HEK293 (cell line): ENCODE data around the gene FASTKD3.
A peak's percentile ranks its signal among the peaks of the same experiment; 100 is the strongest.
"Not testable (repeated sequence)": the region's sequence is repeated elsewhere in the genome, so short reads cannot be mapped to it uniquely, and the experiment has no call there.

Source experiments
- CTCF ChIA-PET: fragments of 350-600 bp; formaldehyde crosslinking; extraction: SDS; loops from one replicate; lab custom pipeline; 2021; ENCODE audit warnings: antibody characterized with exemption; lab: Yijun Ruan, JAX
- POLR2A ChIA-PET: fragments of 300-600 bp; formaldehyde crosslinking; extraction: SDS; loops from one replicate; lab custom pipeline; 2020; ENCODE audit warnings: antibody characterized with exemption, inconsistent platforms; lab: Yijun Ruan, JAX
- H3K27ac ChIP-seq: fragments of 200-500 bp; sonication (Bioruptor generic); 2 replicates; pipeline ENCODE4 v1.5.1; 2014; ENCODE audit warnings: low read depth, low read length, control low read depth, inconsistent platforms; ENCODE audit errors: extremely low read depth
- H3K36me3 ChIP-seq, 2 experiments: fragments of 200-500 bp in 1 of 2; sonication (Bioruptor generic) in 1 of 2; 1 replicate in 1 of 2; 2 replicates in 1 of 2; pipeline ENCODE4 v1.5.1; 2014 to 2017; ENCODE audit warnings: inconsistent platforms in 2 of 2, low read length in 2 of 2; ENCODE audit not compliant: control insufficient read depth in 2 of 2, insufficient read depth in 1 of 2
- H3K4me1 ChIP-seq: fragments of 200-500 bp; sonication (Bioruptor generic); 2 replicates; pipeline ENCODE4 v1.5.1; 2014; ENCODE audit warnings: mild to moderate bottlenecking, low read length, inconsistent platforms; ENCODE audit not compliant: control insufficient read depth, insufficient read depth
- H3K4me3 ChIP-seq: 2 replicates; pipeline ENCODE4 v1.5.1; 2011; ENCODE audit warnings: low read depth, mild to moderate bottlenecking, control low read depth, low read length, moderate library complexity
- H3K9me3 ChIP-seq: fragments of 200-500 bp; sonication (Bioruptor generic); 2 replicates; pipeline ENCODE4 v1.5.1; 2014; ENCODE audit warnings: low read depth, low read length, inconsistent platforms; ENCODE audit not compliant: control insufficient read depth, insufficient read depth
- ATF2 ChIP-seq: fragments of 450-650 bp; formaldehyde crosslinking; IDR thresholded peaks from 2 replicates; pipeline ENCODE4 v1.5.1; 2016; ENCODE audit warnings: missing biosample characterization, missing genetic modification characterization, low read depth
- GLI4 ChIP-seq: fragments of 450-650 bp; formaldehyde crosslinking; IDR thresholded peaks from 2 replicates; pipeline ENCODE4 v1.5.1; 2016; ENCODE audit warnings: missing biosample characterization, missing genetic modification characterization
- HOXC10 ChIP-seq: sonication (generic); formaldehyde crosslinking; IDR thresholded peaks from 2 replicates; pipeline ENCODE4 v1.8.1; 2023; ENCODE audit warnings: mild to moderate bottlenecking, missing genetic modification reagents
- IKZF3 ChIP-seq: fragments of 450-650 bp; IDR thresholded peaks from 2 replicates; pipeline ENCODE4 v1.5.0; 2018; ENCODE audit warnings: missing biosample characterization, mild to moderate bottlenecking, missing genetic modification characterization, moderate library complexity
- ZNF10 ChIP-seq: fragments of 450-650 bp; formaldehyde crosslinking; IDR thresholded peaks from 2 replicates; pipeline ENCODE4 v1.5.1; 2017; ENCODE audit warnings: missing biosample characterization, missing genetic modification characterization
- ZNF132 ChIP-seq: fragments of 450-650 bp; formaldehyde crosslinking; IDR thresholded peaks from 2 replicates; pipeline ENCODE4 v1.5.1; 2017; ENCODE audit warnings: missing biosample characterization, missing genetic modification characterization, borderline replicate concordance
- ZNF133 ChIP-seq: fragments of 450-650 bp; formaldehyde crosslinking; IDR thresholded peaks from 2 replicates; pipeline ENCODE4 v1.5.1; 2016; ENCODE audit warnings: missing biosample characterization, missing genetic modification characterization
- ZNF148 ChIP-seq: fragments of 450-650 bp; formaldehyde crosslinking; IDR thresholded peaks from 2 replicates; pipeline ENCODE4 v1.5.0; 2017; ENCODE audit warnings: missing biosample characterization, missing genetic modification characterization, borderline replicate concordance
- ZNF155 ChIP-seq: fragments of 450-650 bp; formaldehyde crosslinking; IDR thresholded peaks from 2 replicates; pipeline ENCODE4 v1.5.1; 2016; ENCODE audit warnings: missing biosample characterization, missing genetic modification characterization
- ZNF184 ChIP-seq: fragments of 450-650 bp; IDR thresholded peaks from 2 replicates; pipeline ENCODE4 v1.5.1; 2018; ENCODE audit warnings: missing biosample characterization, mild to moderate bottlenecking, missing genetic modification characterization
- ZNF510 ChIP-seq: fragments of 450-650 bp; formaldehyde crosslinking; IDR thresholded peaks from 2 replicates; pipeline ENCODE4 v1.5.1; 2018; ENCODE audit warnings: mild to moderate bottlenecking, missing genetic modification characterization, missing biosample characterization; ENCODE audit not compliant: insufficient replicate concordance
- ZNF558 ChIP-seq: fragments of 450-650 bp; formaldehyde crosslinking; IDR thresholded peaks from 2 replicates; pipeline ENCODE4 v1.5.1; 2016; ENCODE audit warnings: missing biosample characterization, missing genetic modification characterization
- ZNF626 ChIP-seq: fragments of 450-650 bp; sonication (Bioruptor Pico); formaldehyde crosslinking; IDR thresholded peaks from 2 replicates; pipeline ENCODE4 v1.5.1; 2018; ENCODE audit warnings: missing biosample characterization, missing genetic modification characterization, inconsistent platforms
- TF ChIP-seq, protein P1 (sequence below): fragments of 450-650 bp; formaldehyde crosslinking; IDR thresholded peaks from 2 replicates; pipeline ENCODE4 v1.5.1; 2016; ENCODE audit warnings: missing biosample characterization, missing genetic modification characterization, borderline replicate concordance
- TF ChIP-seq, protein P2 (sequence below): fragments of 450-650 bp; formaldehyde crosslinking; IDR thresholded peaks from 2 replicates; pipeline ENCODE4 v1.5.1; 2016; ENCODE audit warnings: missing biosample characterization, missing genetic modification characterization
- TF ChIP-seq, protein P3 (sequence below): fragments of 450-650 bp; formaldehyde crosslinking; IDR thresholded peaks from 2 replicates; pipeline ENCODE4 v1.5.1; 2016; ENCODE audit warnings: missing biosample characterization, missing genetic modification characterization
- TF ChIP-seq, protein P4 (sequence below): fragments of 450-650 bp; formaldehyde crosslinking; IDR thresholded peaks from 2 replicates; pipeline ENCODE4 v1.5.1; 2017; ENCODE audit warnings: missing biosample characterization, missing genetic modification characterization

Gene FASTKD3

DNA sequence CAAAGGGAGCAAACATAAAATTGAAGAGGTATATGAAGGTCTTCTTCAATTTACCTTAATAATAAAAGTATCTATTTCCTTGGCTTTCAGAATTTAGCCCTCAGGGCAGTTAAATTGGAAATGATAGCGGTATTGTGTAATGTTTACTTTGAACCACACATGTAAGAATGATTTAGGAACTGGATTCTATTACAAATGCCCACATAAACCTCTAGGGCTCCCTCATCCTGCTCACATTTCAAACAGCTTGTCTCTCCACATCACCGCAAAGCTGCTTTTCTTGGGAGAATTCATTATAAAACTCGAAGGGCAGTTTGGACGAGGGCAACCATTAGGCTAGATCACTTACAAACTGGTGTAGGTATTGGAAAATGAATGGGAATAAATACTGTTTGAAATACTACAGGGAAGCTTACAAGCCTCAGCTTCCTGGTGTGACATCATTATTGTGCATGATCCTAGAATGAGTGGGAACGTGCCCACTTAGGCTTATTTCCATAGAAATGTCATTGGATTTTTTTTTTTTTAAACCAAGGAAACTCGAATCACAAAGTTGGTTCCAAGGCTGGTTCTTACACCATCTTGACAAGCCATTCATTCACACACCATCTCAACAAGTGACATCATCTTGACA is 47.5 kb upstream of the FASTKD3 start:
- H3K36me3 ChIP-seq = no peaks in the 10 kb centered on the region
- CTCF ChIA-PET = interaction anchor here (0.8 to 1.7 kb wide), 5 partner anchors 10 to 30 kb away, joined by 3 to 8 read pairs (median 4); no protein-coding TSS in a partner anchor
- TF ChIP-seq ZNF184 = no peak
- 0 out of 2 replicates have a peak, but pooled peaks have one; percentile 28 for TF ChIP-seq ZNF626 (tag by site-specific recombination)
- no peak for TF ChIP-seq GLI4 (tag by site-specific recombination)
- peak; percentile 31 for TF ChIP-seq ZNF510
- peak; percentile 56 for TF ChIP-seq ATF2 (tag by site-specific recombination)
- H3K4me1 ChIP-seq = no peaks in the 10 kb centered on the region
- no peak overlapping the region for H3K4me3 ChIP-seq
- H3K27ac ChIP-seq = no peak overlapping the region
- H3K9me3 ChIP-seq = no peaks in the 10 kb centered on the region; the same call in 1 of the 2 replicates
- POLR2A ChIA-PET = no interaction called here

- H3K27ac ChIP-seq, H3K4me3 ChIP-seq, H3K36me3 ChIP-seq, H3K9me3 ChIP-seq, H3K4me1 ChIP-seq, POLR2A ChIA-PET: not testable (repeated sequence)
- CTCF ChIA-PET = interaction anchor here (0.6 to 1.7 kb wide), 3 partner anchors 16 to 1069 kb away, joined by 3 to 6 read pairs (median 5); no protein-coding TSS in a partner anchor
Observed at GRCh38 chr5:7911429-7911771, 42.6 kb upstream of the FASTKD3 start.

DNA sequence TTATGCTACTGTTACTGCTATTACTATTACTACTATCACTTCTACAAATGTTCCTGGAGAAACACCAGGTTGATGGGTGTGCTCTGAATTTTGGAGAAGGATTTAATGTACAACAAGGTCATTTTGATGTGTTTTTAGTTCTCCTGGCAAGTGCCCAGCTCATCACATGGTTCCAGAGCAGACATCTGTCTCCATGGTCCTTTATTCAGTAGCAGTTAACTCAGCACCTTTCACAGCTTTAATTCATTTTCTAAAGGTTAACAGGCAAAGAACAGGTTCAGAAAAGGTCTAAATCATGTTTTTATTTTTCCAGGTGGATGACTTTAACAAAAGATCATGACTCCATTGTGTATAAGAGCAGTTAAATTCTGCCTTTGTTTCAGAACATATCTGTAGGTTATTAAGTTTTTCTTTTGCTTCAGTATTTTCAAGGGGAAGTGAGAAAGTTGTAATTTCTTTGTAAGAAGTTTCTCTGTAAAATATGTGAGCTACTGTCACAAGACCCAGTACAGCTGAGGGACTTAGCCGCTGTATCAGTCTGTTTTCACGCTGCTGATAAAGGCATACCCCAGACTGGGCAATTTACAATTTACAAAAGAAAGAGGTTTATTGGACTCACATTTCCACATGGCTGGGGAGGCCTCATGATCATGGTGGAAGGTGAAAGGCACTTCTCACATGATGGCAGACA is 42.1 kb upstream of the FASTKD3 start:
- ChIA-PET CTCF (interaction anchor here (0.6 to 1.7 kb wide), 5 partner anchors 17 to 1354 kb away, joined by 3 to 6 read pairs (median 5); no protein-coding TSS in a partner anchor), POLR2A (no interaction called here)
- Histone ChIP-seq H3K9me3 (no peaks in the 10 kb centered on the region; the same call in 1 of the 2 replicates), H3K27ac (no peak overlapping the region), H3K4me1 (no peaks in the 10 kb centered on the region), H3K4me3 (no peak overlapping the region), H3K36me3 (peaks cover 2 to 7% of the 10 kb centered on the region in 2 experiments; a peak in 2 of 3 replicates)
- TF ChIP-seq, protein P1, sequence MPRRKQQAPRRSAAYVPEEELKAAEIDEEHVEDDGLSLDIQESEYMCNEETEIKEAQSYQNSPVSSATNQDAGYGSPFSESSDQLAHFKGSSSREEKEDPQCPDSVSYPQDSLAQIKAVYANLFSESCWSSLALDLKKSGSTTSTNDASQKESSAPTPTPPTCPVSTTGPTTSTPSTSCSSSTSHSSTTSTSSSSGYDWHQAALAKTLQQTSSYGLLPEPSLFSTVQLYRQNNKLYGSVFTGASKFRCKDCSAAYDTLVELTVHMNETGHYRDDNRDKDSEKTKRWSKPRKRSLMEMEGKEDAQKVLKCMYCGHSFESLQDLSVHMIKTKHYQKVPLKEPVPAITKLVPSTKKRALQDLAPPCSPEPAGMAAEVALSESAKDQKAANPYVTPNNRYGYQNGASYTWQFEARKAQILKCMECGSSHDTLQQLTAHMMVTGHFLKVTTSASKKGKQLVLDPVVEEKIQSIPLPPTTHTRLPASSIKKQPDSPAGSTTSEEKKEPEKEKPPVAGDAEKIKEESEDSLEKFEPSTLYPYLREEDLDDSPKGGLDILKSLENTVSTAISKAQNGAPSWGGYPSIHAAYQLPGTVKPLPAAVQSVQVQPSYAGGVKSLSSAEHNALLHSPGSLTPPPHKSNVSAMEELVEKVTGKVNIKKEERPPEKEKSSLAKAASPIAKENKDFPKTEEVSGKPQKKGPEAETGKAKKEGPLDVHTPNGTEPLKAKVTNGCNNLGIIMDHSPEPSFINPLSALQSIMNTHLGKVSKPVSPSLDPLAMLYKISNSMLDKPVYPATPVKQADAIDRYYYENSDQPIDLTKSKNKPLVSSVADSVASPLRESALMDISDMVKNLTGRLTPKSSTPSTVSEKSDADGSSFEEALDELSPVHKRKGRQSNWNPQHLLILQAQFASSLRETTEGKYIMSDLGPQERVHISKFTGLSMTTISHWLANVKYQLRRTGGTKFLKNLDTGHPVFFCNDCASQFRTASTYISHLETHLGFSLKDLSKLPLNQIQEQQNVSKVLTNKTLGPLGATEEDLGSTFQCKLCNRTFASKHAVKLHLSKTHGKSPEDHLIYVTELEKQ = no peak
- TF ChIP-seq ZNF148 (tag by site-specific recombination) (no peak), IKZF3 (no peak), ZNF132 (tag by site-specific recombination) (no peak), ZNF10 (tag by site-specific recombination) (no peak), HOXC10 (no peak), ZNF558 (tag by site-specific recombination) (no peak), ZNF133 (tag by site-specific recombination) (no peak), ZNF155 (tag by site-specific recombination) (no peak)
- TF ChIP-seq, protein P2, sequence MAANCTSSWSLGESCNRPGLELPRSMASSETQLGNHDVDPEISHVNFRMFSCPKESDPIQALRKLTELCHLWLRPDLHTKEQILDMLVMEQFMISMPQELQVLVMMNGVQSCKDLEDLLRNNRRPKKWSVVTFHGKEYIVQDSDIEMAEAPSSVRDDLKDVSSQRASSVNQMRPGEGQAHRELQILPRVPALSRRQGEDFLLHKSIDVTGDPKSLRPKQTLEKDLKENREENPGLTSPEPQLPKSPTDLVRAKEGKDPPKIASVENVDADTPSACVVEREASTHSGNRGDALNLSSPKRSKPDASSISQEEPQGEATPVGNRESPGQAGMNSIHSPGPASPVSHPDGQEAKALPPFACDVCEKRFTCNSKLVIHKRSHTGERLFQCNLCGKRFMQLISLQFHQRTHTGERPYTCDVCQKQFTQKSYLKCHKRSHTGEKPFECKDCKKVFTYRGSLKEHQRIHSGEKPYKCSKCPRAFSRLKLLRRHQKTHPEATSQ (tag by site-specific recombination) = no peak
- TF ChIP-seq, protein P3, sequence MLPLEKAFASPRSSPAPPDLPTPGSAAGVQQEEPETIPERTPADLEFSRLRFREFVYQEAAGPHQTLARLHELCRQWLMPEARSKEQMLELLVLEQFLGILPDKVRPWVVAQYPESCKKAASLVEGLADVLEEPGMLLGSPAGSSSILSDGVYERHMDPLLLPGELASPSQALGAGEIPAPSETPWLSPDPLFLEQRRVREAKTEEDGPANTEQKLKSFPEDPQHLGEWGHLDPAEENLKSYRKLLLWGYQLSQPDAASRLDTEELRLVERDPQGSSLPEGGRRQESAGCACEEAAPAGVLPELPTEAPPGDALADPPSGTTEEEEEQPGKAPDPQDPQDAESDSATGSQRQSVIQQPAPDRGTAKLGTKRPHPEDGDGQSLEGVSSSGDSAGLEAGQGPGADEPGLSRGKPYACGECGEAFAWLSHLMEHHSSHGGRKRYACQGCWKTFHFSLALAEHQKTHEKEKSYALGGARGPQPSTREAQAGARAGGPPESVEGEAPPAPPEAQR = no peak
- TF ChIP-seq, protein P4, sequence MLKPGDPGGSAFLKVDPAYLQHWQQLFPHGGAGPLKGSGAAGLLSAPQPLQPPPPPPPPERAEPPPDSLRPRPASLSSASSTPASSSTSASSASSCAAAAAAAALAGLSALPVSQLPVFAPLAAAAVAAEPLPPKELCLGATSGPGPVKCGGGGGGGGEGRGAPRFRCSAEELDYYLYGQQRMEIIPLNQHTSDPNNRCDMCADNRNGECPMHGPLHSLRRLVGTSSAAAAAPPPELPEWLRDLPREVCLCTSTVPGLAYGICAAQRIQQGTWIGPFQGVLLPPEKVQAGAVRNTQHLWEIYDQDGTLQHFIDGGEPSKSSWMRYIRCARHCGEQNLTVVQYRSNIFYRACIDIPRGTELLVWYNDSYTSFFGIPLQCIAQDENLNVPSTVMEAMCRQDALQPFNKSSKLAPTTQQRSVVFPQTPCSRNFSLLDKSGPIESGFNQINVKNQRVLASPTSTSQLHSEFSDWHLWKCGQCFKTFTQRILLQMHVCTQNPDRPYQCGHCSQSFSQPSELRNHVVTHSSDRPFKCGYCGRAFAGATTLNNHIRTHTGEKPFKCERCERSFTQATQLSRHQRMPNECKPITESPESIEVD (tag by site-specific recombination) = no peak
